ENCODE measurements around the gene RELL2. TPM values are rescaled to one million over a fixed set of nuclear protein-coding genes. Genes with fewer than 3 reads are reported as not detected.

Gene RELL2
- total RNA-seq, 2 experiments from 2014 or later: 28.0 to 43.1 TPM

DNA sequence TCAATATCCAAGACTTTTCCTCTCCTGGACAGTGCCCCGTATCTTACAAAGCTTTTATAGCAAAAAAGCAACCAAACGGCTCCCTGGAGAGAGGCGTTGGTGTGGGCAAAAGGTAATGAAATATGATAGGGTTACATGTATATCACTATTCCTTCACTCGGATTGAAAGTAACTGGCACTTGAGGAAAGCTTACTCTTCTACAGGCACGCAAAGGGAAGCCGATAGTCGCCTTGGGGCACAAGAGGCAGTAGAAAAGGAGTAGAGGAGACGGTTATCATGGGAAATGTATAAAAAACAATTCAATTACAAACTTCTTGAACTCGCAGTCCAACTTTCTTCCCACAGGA is 19.1 kb upstream of the RELL2 start:
- Histone ChIP-seq H3K4me2 (ENCODE audit: low read length) (peak overlapping the region; percentile 89), H4K20me1 (ENCODE audit: insufficient read depth, low read length) (peaks cover 19% of the 10 kb centered on the region; the same call in 1 of the 2 replicates), H3K9me2 (ENCODE audit: insufficient read depth, low read length) (no peaks in the 10 kb centered on the region), H3K9me3 (ENCODE audit: low read length) (no peaks in the 10 kb centered on the region), H3K36me3 (ENCODE audit: insufficient read depth, low read length) (peaks cover 55% of the 10 kb centered on the region), H3K27ac (ENCODE audit: low read depth, low read length, poor library complexity, severe bottlenecking) (peak overlapping the region; percentile 63), H3K4me1 (ENCODE audit: insufficient read depth, low read length, poor library complexity, severe bottlenecking) (peaks cover 54% of the 10 kb centered on the region), H3K79me2 (ENCODE audit: insufficient read depth, low read depth, low read length) (peaks cover 55% of the 10 kb centered on the region), H3K4me3 (ENCODE audit: low read depth, low read length, poor library complexity, severe bottlenecking) (peak overlapping the region; percentile 98), H2AFZ (ENCODE audit: low read length) (peak overlapping the region; percentile 53; the same call in 1 of the 2 replicates)
- ChIA-PET CTCF (ENCODE audit: unreplicated experiment) (interaction anchor here (1.2 to 2.3 kb wide), 2 partner anchors 11 to 26 kb away, joined by 3 to 10 read pairs; no protein-coding TSS in a partner anchor), POLR2A (interaction anchor here (0.9 to 5.0 kb wide), 7 partner anchors 8 to 25 kb away, joined by 3 to 50 read pairs (median 7); partner anchors contain the start of genes HDAC3 and RELL2)
- TSS peak; percentile 58 for BruUV-seq (replicated peaks)
- DNase-seq (ENCODE audit: low spot score): no peak
- intact Hi-C loops (cut with micrococcal nuclease; ENCODE audit: unreplicated experiment): loop anchor here (5.0 to 10.0 kb wide), 3 partner anchors 35 to 103 kb away; no protein-coding TSS in a partner anchor
- TF ChIP-seq EZH2phosphoT487 (IDR thresholded peaks at IDR 0.05; ENCODE audit: borderline replicate concordance, low read depth, low read length): no peak
- TF ChIP-seq, protein P1, sequence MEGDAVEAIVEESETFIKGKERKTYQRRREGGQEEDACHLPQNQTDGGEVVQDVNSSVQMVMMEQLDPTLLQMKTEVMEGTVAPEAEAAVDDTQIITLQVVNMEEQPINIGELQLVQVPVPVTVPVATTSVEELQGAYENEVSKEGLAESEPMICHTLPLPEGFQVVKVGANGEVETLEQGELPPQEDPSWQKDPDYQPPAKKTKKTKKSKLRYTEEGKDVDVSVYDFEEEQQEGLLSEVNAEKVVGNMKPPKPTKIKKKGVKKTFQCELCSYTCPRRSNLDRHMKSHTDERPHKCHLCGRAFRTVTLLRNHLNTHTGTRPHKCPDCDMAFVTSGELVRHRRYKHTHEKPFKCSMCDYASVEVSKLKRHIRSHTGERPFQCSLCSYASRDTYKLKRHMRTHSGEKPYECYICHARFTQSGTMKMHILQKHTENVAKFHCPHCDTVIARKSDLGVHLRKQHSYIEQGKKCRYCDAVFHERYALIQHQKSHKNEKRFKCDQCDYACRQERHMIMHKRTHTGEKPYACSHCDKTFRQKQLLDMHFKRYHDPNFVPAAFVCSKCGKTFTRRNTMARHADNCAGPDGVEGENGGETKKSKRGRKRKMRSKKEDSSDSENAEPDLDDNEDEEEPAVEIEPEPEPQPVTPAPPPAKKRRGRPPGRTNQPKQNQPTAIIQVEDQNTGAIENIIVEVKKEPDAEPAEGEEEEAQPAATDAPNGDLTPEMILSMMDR (conservative IDR thresholded peaks at IDR 0.05; ENCODE audit: low read length): no peak

DNA sequence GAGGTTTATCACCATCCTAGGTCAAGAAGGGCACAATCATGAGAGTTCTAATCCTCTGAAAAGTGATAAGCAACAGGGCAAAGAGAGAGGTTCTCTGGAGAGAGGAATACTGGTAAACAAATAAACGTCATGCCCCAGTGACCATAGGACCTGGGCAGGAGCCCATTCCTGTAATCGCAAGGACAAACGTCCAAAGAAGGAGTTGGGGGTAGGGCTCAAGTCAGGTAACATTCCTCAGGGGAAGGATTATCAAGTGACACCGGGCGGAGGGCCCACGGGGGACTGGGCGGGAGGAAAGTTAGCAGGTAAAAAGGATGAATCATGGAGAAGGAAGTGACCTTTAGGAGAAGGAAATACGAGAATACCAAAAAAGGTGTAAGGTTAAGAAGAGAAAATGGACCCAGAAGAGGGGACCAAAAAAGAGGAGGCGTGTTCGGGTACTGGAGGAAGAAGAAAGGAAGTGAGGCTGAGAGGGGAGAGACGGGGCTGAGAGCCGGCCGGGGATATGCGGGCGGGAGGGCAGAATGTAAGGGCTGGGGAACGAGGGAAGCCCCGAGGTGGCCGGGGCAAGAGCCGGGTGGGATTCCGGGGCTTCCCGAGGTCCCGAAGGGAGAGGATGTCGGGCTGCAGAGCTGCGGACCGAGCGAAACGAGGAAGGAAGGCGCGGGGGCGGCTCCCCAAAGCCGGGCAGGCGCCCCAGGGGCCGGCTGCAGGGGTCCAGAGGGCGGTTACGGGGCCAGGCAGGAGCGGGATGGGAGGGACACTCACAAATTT is 18.6 kb upstream of the RELL2 start:
- H3K4me2 ChIP-seq (ENCODE audit: low read length): peak overlapping the region; percentile 89
- peaks cover 16% of the 10 kb centered on the region; the same call in 1 of the 2 replicates for H4K20me1 ChIP-seq (ENCODE audit: insufficient read depth, low read length)
- H3K9me2 ChIP-seq (ENCODE audit: insufficient read depth, low read length): no peaks in the 10 kb centered on the region
- peak overlapping the region; percentile 53 for H2AFZ ChIP-seq (ENCODE audit: low read length)
- H3K4me3 ChIP-seq (ENCODE audit: low read depth, low read length, poor library complexity, severe bottlenecking): peak overlapping the region; percentile 98
- ChIA-PET POLR2A (interaction anchor here (0.9 to 8.3 kb wide), 8 partner anchors 8 to 25 kb away, joined by 3 to 101 read pairs (median 7); partner anchors contain the start of genes HDAC3 and RELL2), CTCF (ENCODE audit: unreplicated experiment) (interaction anchor here (1.2 to 2.4 kb wide), 6 partner anchors 12 to 26 kb away, joined by 3 to 24 read pairs (median 8); partner anchors contain the start of gene RELL2)
- no TSS peak for BruUV-seq (replicated peaks)
- peak; percentile 62 for DNase-seq (ENCODE audit: low spot score)
- H3K9me3 ChIP-seq (ENCODE audit: low read length): no peaks in the 10 kb centered on the region
- peaks cover 61% of the 10 kb centered on the region for H3K36me3 ChIP-seq (ENCODE audit: insufficient read depth, low read length)
- peaks cover 54% of the 10 kb centered on the region for H3K4me1 ChIP-seq (ENCODE audit: insufficient read depth, low read length, poor library complexity, severe bottlenecking)
- intact Hi-C loops (cut with micrococcal nuclease; ENCODE audit: unreplicated experiment): loop anchor here (5.0 to 10.0 kb wide), 3 partner anchors 36 to 103 kb away; no protein-coding TSS in a partner anchor
- peak overlapping the region; percentile 63 for H3K27ac ChIP-seq (ENCODE audit: low read depth, low read length, poor library complexity, severe bottlenecking)
- peaks cover 49% of the 10 kb centered on the region for H3K79me2 ChIP-seq (ENCODE audit: insufficient read depth, low read depth, low read length)
- no peak for TF ChIP-seq EZH2phosphoT487 (IDR thresholded peaks at IDR 0.05; ENCODE audit: borderline replicate concordance, low read depth, low read length)
- TF ChIP-seq, protein P1 (conservative IDR thresholded peaks at IDR 0.05; ENCODE audit: low read length): no peak

Data from OCI-LY7 (cell line).